WERI-Rb-1 (cell line): ENCODE results near the gene PANK2.
"Not testable (repeated sequence)": the region's sequence is repeated elsewhere in the genome, so short reads cannot be mapped to it uniquely, and the experiment has no call there.

ENCODE experiments used
- DNase-seq: peaks from one replicate; pipeline ENCODE4 v3.0.0-alpha.2; 2020
- H3K27ac ChIP-seq: fragments of 250-450 bp; sonication (Bioruptor Pico); 2 replicates; pipeline ENCODE4 v1.5.1; 2020; ENCODE audit warnings: mild to moderate bottlenecking, moderate library complexity
- H3K27me3 ChIP-seq: fragments of 250-450 bp; sonication (Bioruptor Pico); 2 replicates; pipeline ENCODE4 v1.5.1; 2021; ENCODE audit warnings: mild to moderate bottlenecking, low read depth, moderate library complexity; ENCODE audit not compliant: insufficient read depth, severe bottlenecking
- H3K36me3 ChIP-seq: fragments of 250-450 bp; sonication (Bioruptor Pico); 2 replicates; pipeline ENCODE4 v1.5.1; 2020; ENCODE audit warnings: mild to moderate bottlenecking, moderate library complexity
- H3K4me3 ChIP-seq: 2 replicates; pipeline ENCODE4 v1.5.1; 2011; ENCODE audit warnings: low read depth, mild to moderate bottlenecking, control low read depth, low read length
- H3K9me3 ChIP-seq: fragments of 250-450 bp; sonication (Bioruptor Pico); 2 replicates; pipeline ENCODE4 v1.5.1; 2021; ENCODE audit warnings: mild to moderate bottlenecking, moderate library complexity; ENCODE audit not compliant: severe bottlenecking
- CTCF ChIP-seq: IDR thresholded peaks from 2 replicates; pipeline ENCODE4 v1.5.1; 2011; ENCODE audit warnings: low read depth, mild to moderate bottlenecking, control low read depth, inconsistent platforms, low read length

PANK2 gene

DNA sequence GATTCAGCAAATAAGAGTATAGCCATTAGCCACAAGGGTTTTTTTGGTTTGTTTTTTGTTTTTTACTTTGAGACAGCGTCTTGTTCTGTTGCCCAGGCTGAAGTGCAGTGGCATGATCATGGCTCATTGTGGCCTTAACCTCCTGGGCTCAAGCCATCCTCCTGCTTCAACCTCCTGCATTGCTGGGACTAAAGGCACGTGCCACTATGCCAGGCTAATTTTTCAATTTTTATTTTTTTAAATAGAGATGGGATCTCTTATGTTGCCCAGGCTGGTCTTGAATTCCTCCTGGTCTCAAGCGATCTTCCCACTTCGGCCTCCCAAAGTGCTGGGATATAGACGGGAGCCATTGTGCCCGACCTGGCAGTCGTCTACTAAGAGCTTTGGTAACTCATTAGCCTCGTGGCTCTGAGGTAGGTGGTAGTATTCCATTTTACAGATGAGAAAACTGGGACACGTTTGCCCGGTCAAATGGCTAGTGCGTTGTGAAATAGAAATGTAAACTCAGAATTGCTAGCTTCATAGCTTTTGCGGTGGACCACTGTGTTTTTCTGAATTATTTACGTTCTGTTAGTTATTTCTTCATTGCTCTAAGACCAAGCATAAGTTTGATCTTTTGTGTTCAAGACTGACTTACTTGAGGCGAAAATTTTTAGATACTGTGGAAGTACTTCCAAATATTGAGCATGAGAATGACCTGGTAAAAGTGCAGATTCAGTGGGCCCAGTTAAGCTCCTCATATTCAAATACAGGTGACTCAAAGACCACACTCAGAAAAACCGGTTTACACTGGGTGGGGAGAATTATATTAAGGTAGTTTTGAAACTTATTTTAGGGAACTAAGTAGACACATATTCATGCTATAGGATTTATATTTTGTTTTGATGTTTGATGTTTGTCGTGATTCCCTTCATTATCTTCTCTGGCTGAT is 2.1 kb downstream of the PANK2 start:
- Histone ChIP-seq H3K27ac (peak overlapping the region; percentile 99), H3K27me3 (no peaks in the 10 kb centered on the region), H3K4me3 (peak overlapping the region; percentile 98), H3K9me3 (no peaks in the 10 kb centered on the region), H3K36me3 (peaks cover 60% of the 10 kb centered on the region)
- TF ChIP-seq CTCF, result no peak
- DNase-seq, result no peak

- Histone ChIP-seq H3K27ac (no peak overlapping the region), H3K36me3 (peaks cover 65% of the 10 kb centered on the region), H3K4me3 (no peak overlapping the region), H3K27me3 (no peaks in the 10 kb centered on the region), H3K9me3 (no peaks in the 10 kb centered on the region)
- TF ChIP-seq CTCF, result no peak
- DNase-seq, result no peak
Observed at GRCh38 chr20:3894796-3895195, 5.6 kb downstream of the PANK2 start.

DNA sequence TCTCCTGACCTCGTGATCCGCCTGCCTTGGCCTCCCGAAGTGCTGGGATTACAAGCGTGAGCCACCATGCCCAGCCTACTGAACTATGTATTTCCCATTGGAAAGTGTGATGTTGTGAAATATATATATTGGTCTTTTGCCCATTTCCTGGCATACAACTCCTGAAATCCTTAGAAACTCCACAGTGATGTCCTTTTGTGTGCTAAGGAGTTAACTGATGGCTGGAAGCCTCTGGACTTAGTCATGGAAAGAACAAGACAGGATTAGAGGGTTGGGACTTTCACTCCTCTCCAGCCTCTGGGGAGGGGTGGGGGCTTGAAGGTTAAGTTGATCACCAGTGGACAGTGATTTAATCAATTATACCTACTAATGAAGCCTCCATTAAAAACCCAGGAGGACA is 7.1 kb downstream of the PANK2 start:
- no peaks in the 10 kb centered on the region for H3K27me3 ChIP-seq
- DNase-seq, result no peak
- TF ChIP-seq CTCF, result no peak
- H3K9me3 ChIP-seq, result no peaks in the 10 kb centered on the region
- H3K36me3 ChIP-seq, result peaks cover 50% of the 10 kb centered on the region
- no peak overlapping the region for H3K4me3 ChIP-seq
- no peak overlapping the region for H3K27ac ChIP-seq

DNA sequence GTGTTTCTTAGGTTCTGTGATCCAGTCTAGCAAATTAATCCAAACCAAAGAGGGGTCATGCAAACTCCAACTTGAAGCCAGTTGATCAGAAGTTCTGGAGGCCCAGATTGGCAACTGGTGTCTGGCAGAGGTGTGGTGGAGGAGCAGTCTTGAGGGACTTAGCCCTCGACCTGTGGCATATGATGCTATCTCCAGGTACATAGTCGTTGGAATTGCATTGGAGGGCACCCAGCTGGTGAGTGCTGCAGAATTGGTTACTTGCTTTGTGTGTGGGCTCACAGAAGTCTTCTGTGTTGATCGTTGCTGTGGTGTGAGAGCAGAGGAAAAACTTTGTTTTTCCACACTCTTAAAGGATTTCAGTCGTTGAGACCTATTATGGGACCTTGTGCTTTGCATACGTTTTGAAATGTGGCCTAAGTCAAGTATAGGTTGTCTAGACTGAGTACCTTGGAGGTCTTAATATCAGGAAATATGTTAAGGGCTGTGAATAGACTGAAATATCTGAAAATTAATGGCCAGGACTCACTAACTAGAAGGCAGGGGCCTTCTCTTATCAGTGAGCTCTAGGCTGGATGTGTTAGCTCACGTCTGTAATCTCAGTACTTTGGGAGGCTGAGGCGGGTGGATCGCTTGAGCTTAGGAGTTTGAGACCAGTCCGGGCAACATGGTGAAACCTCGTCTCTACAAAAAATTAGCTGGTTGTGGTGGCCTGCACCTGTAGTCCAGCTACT is 7.8 kb downstream of the PANK2 start:
- Histone ChIP-seq H3K4me3 (no peak overlapping the region), H3K27ac (no peak overlapping the region), H3K36me3 (peaks cover 42% of the 10 kb centered on the region)

DNA sequence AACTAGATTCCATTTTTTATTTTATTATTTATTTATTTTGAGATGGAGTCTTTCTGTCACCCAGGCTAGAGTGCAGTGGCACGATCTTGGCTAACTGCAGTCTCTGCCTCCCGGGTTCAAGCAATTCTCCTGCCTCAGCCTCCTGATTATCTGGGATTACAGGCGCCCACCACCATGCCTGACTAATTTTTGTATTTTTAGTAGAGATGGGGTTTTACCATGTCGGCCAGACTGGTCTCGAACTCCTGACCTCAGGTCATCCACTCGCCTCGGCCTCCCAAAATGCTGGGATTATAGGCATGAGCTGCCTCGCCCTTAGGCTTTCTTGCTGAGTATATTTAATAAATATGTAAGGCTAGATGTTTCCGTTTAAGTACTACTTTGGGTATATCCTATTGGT is 9.0 kb downstream of the PANK2 start:
- H3K4me3 ChIP-seq, H3K27ac ChIP-seq: not testable (repeated sequence)

More for the DNA sequence above, 7.8 kb downstream of the PANK2 start:
- no peak for DNase-seq
- H3K27me3 ChIP-seq, result no peaks in the 10 kb centered on the region
- no peak for TF ChIP-seq CTCF
- H3K9me3 ChIP-seq, result no peaks in the 10 kb centered on the region

DNA sequence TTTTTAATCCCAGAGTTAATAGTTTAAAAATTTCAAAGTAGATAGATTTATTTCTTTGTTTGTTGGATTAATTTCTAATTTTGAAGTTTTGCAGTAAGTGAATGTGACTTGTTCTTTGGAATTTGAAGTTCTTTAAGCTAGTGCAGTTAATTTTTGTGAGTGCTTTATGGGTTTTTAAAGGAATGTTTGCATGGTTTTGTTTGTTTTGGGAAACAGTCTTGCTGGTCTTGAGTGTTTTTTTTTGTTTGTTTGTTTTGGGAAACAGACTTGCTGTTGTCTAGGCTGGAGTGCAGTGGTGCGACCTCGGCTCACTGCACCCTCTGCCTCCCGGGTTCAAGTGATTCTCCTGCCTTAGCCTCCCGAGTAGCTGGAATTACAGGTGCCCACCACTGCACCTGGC is 9.5 kb downstream of the PANK2 start:
- Histone ChIP-seq H3K9me3 (no peaks in the 10 kb centered on the region), H3K27me3 (no peaks in the 10 kb centered on the region), H3K27ac (no peak overlapping the region), H3K4me3 (no peak overlapping the region), H3K36me3 (peaks cover 30% of the 10 kb centered on the region)
- DNase-seq, result no peak
- TF ChIP-seq CTCF, result no peak

More for the DNA sequence above, 9.0 kb downstream of the PANK2 start:
- H3K36me3 ChIP-seq, result peaks cover 32% of the 10 kb centered on the region
- DNase-seq, H3K9me3 ChIP-seq, H3K27me3 ChIP-seq: not testable (repeated sequence)
